ENCODE data around the gene STXBP1. TPM values are rescaled to one million over a fixed set of nuclear protein-coding genes. Genes with fewer than 3 reads are reported as not detected.

STXBP1 gene
- total RNA-seq, 6 donors from 2014 or later, result 44.6 to 124 (median 76.1) TPM

GRCh38 chr9:127634698-127635097 lies 22.6 kb downstream of the STXBP1 start:
- Histone ChIP-seq H3K27me3 (no peaks in the 10 kb centered on the region), H3K36me3 (no peaks in the 10 kb centered on the region), H3K27ac (peak overlapping the region; percentile 34 to 75 (median 68)), H3K9me3 (no peaks in the 10 kb centered on the region), H3K4me3 (no peak overlapping the region), H3K4me1 (peaks cover 13 to 37% (median 27%) of the 10 kb centered on the region in 4 donors)
- 89 to 91% methylated on average over 5 of the region's 5 CpGs for WGBS, 2 donors
- DNase-seq (no peak), ATAC-seq (ENCODE audit: low FRiP score in 2 of 2) (no peak)
- TF ChIP-seq CTCF (IDR thresholded peaks at IDR 0.05) (no peak), EP300 (IDR thresholded peaks at IDR 0.05) (no peak)

GRCh38 chr9:127635201-127635735 lies 23.2 kb downstream of the STXBP1 start:
- no peak for TF ChIP-seq EP300 (IDR thresholded peaks at IDR 0.05)
- no peak for TF ChIP-seq POLR2AphosphoS5 (IDR thresholded peaks at IDR 0.05)
- TF ChIP-seq POLR2A (IDR thresholded peaks at IDR 0.05), result no peak
- TF ChIP-seq CTCF (IDR thresholded peaks at IDR 0.05), result no peak
- Histone ChIP-seq H3K4me1 (peaks cover 13 to 37% (median 27%) of the 10 kb centered on the region in 4 donors), H3K27ac (peak overlapping the region in 2 of 4 donors; percentile 72 to 75), H3K9me3 (no peaks in the 10 kb centered on the region), H3K36me3 (no peaks in the 10 kb centered on the region), H3K4me3 (no peak overlapping the region), H3K27me3 (no peaks in the 10 kb centered on the region)
- ATAC-seq (ENCODE audit: low FRiP score in 2 of 2), result no peak
- DNase-seq, result no peak
- WGBS, 2 donors, result 95% methylated on average over 8 of the region's 8 CpGs

DNA sequence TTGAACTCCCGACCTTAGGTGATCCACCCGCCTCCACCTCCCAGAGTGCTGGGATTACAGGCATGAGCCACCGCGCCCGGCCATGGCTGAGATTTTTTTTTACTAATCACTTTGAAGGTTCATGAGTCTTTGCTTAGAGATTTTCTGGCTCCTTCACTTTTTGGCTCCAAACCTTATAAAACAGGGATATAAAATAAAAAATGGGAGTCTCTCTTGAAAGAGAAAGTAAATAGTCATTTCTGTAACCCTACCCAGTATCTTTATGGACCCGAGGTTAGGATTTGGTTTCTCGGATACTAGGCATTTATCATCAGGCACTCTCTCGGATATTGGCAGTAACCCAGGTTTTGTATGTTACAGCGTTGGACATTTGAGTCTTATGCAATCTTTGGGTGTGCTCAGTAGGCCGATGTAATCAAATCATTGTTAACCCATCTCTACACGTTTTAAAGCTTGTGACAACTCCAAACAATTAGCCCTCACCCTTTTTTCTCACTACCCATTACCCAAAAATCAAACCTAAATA lies 25.3 kb downstream of the STXBP1 start:
- H3K27ac ChIP-seq, result peak overlapping the region; percentile 64 to 74 (median 68)

DNA sequence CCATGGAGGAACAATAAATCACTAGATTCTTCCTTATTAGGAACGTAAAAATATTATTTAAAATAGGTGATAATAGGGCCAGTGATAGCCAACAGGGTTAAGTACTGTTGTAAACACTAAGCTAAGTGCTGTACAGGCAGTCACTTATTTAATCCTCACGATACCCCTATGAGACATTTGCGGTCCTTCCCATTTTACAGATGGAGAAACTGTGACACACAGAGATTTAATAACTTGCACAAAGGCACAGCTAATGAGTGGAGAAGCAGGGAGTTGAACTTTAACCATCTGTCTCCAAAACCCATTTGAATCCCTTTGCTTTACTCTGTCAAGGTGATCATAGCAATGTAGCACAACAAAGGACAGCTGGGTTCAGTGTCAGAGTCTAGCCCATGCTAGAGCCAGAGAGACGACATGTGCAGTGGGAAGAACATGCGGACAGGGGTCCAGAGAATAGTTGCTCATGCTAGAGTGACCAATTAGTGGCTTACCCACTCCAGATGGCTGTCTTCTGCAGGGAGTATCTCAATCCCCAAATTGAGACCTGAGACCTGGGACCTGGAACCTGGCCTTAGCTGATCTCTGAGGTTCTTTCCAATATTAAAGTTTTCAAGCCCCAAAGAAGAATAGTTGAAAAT lies 28.9 kb downstream of the STXBP1 start:
- TF ChIP-seq EP300 (IDR thresholded peaks at IDR 0.05) (no peak), POLR2A (IDR thresholded peaks at IDR 0.05) (no peak), POLR2AphosphoS5 (IDR thresholded peaks at IDR 0.05) (no peak), CTCF (IDR thresholded peaks at IDR 0.05) (no peak)
- H3K27me3 ChIP-seq, result no peaks in the 10 kb centered on the region
- H3K36me3 ChIP-seq, result no peaks in the 10 kb centered on the region
- DNase-seq (no peak), ATAC-seq (ENCODE audit: low FRiP score in 2 of 2) (no peak)
- H3K9me3 ChIP-seq, result no peaks in the 10 kb centered on the region
- 77 to 85% methylated on average over 5 of the region's 5 CpGs for WGBS, 2 donors
- H3K27ac ChIP-seq, result peak overlapping the region in 3 of 4 donors; percentile 65 to 77 (median 69)
- H3K4me3 ChIP-seq, result no peak overlapping the region
- peaks cover 14 to 42% (median 22%) of the 10 kb centered on the region in 4 donors for H3K4me1 ChIP-seq

More for the DNA sequence above, 25.3 kb downstream of the STXBP1 start:
- ATAC-seq (ENCODE audit: low FRiP score in 2 of 2), result peak; percentile 30 to 85
- peak in 1 of 2 donors; percentile 28 for DNase-seq
- TF ChIP-seq POLR2AphosphoS5 (IDR thresholded peaks at IDR 0.05) (peak in 1 of 2 donors; percentile 55), EP300 (IDR thresholded peaks at IDR 0.05) (peak in 1 of 4 donors; percentile 13), POLR2A (IDR thresholded peaks at IDR 0.05) (no peak), CTCF (IDR thresholded peaks at IDR 0.05) (no peak)
- 39 to 47% methylated on average over 11 of the region's 11 CpGs for WGBS, 2 donors
- Histone ChIP-seq H3K4me3 (peak overlapping the region in 2 of 4 donors; percentile 6 to 14), H3K27me3 (no peaks in the 10 kb centered on the region), H3K9me3 (no peaks in the 10 kb centered on the region), H3K4me1 (peaks cover 13 to 48% (median 31%) of the 10 kb centered on the region in 4 donors), H3K36me3 (no peaks in the 10 kb centered on the region)
